Stimulated activated CD4-positive, alpha-beta T cell treated with anti-CD3 and anti-CD28 coated beads, Interleukin-1b, Interleukin-23, amount 100 ng/mL, for 24 hours (primary cell): ENCODE measurements around the gene BPIFB2.
"Not testable (repeated sequence)": the region's sequence is repeated elsewhere in the genome, so short reads cannot be mapped to it uniquely, and the experiment has no call there.

Experiments used
- DNase-seq, 4 experiments: peaks; one replicate each; pipeline ENCODE4 v3.0.0-alpha.2; 2020; ENCODE audit warnings: low read depth in 4 of 4, low spot score in 1 of 4

Gene BPIFB2

GRCh38 chr20:33034901-33035492 is 27.5 kb downstream of the BPIFB2 start:
- no peak for DNase-seq

- no peak for DNase-seq
Measured at GRCh38 chr20:33037456-33037855, 30.0 kb downstream of the BPIFB2 start.

DNA sequence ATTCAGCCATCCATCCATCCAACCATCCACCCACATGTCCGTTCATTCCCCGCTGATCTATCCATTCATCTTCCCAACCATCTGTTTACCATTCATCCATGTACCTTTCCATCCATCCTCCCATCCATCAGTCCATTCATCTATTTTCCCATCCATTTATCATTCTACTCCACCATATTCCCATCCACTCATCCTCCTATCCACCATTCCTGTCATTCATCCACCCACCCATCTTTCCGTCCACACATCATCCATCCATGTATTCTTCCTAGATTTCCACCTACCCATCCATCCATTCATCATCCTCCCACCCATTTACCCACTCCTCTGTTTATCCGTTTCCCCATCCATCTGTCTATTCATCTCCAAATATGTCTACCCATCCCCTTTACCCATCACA is 30.7 kb downstream of the BPIFB2 start:
- DNase-seq, result no peak

GRCh38 chr20:33042430-33042829 is 34.9 kb downstream of the BPIFB2 start:
- DNase-seq, result no peak

GRCh38 chr20:33042983-33043730 is 35.7 kb downstream of the BPIFB2 start:
- no peak for DNase-seq

DNA sequence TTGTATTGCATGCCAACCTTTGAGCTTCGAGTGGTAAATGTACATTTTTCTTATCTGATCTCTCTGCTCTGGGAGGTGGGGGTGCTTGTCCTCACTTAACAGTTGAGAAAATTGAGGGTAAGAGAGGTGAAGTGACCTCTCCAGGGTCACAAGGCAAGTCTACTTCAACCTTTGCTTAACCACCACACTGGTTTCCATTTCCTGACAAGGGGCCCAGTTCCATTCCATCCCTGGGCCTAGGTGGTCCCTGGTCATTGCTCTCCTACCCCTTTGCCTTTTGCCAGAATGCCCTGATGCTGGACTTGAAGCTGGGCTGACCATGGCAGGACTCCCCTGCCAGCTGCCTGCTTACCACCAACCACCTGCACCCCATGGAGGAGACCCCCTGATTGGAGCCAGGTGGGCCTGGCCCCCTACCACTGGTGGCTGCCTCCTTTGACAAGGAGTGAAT is 36.3 kb downstream of the BPIFB2 start:
- DNase-seq, result no peak

DNA sequence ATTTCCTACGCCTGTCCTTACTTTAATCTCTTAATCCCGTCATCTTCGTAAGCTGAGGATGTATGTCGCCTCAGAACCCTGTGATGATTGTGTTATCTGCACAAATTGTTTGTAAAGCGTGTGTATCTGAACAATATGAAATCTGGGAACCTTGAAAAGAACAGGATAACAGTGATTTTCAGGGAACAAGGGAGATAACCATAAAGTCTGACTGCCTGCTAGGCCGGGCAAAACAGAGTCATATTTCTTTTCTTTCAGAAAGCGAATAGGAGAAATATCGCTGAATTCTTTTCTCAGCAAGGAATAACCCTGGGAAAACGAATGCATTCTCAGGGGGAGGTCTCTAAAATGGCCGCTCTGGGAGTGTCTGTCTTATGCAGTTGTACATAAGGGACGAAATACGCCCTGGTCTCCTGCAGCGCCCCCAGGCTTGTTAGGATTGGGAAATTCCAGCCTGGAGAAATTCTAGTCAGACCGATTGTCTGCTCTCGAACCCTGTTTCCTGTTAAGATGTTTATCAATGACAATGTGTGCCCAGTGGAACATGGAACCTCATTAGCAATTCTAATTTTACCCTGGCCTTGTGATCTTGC is 37.7 kb downstream of the BPIFB2 start:
- not testable (repeated sequence) for DNase-seq

DNA sequence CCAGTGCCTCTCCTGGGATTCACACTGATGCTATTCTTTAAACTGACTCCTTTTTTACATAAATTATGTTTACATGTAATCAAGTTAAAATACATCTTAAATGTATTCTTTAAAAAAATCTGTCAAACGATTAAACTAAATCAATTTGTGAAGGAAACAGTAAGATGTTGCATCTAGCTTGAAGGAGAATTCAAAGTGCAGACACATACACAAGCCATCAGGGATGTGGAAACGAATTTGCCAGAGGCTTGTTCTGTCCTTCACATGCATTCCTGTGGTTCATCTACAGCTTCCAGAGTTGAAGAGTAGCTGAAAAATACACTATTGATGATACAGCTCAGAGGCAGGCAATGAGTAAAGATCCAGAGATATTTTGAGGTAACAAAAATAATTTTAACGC is 38.9 kb downstream of the BPIFB2 start:
- no peak for DNase-seq

GRCh38 chr20:33051333-33051732 is 43.8 kb downstream of the BPIFB2 start:
- no peak for DNase-seq

- no peak for DNase-seq
Measured at GRCh38 chr20:33053291-33054106, 46.0 kb downstream of the BPIFB2 start, which contains the start of gene BPIFB3. BPIFB3 (plus strand) TSS chr20:33053903; CDS start chr20:33055436, 1,533 bp downstream.

GRCh38 chr20:33054381-33054780 is 46.9 kb downstream of the BPIFB2 start:
- DNase-seq, result no peak

GRCh38 chr20:33054791-33055190 is 47.3 kb downstream of the BPIFB2 start:
- DNase-seq, result no peak

DNA sequence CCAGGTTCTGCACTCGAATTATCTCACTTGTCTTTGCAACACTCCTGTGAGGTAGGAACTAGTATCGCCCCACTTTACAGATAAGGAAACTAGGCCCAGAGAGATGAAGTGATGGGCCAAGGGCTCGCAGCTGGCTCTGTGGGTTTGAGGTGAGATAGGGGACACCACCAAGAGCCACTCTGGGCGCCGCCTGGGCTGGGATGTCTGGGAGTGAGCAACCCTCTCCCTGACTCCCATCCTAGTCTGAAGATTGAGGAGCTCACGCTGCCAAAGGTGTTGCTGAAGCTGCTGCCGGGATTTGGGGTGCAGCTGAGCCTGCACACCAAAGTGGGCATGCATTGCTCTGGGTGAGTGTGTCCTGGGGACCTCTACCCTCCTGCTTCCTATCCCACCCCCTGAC is 51.6 kb downstream of the BPIFB2 start:
- DNase-seq, result no peak

DNA sequence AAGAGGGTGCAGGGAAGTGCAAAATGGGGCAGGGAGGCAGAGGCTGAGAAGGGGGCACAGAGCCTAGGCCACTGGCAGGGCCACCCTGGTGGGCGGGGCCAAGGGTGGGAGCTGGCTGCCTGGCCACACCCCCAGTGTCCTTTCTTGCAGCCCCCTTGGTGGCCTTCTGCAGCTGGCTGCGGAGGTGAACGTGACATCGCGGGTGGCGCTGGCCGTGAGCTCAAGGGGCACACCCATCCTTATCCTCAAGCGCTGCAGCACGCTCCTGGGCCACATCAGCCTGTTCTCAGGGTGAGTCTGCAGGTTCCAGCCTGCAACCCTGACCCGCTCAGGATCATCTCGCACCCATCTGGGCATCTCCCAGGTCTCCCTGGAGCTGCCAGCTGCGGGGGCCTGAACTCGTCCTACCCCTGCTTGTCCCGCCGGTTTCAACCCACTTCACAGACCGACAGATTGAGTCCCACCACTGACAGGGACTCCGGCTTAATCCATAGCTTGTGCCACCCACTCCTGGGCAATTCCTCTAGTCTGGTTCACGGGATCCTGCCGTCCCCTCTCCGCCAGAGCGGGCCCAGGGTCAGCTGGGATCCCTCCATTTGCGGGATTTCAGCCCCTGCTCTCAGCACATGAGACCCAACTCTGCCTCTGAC is 52.4 kb downstream of the BPIFB2 start:
- DNase-seq, result no peak

GRCh38 chr20:33061658-33062028 is 54.1 kb downstream of the BPIFB2 start:
- no peak for DNase-seq

DNA sequence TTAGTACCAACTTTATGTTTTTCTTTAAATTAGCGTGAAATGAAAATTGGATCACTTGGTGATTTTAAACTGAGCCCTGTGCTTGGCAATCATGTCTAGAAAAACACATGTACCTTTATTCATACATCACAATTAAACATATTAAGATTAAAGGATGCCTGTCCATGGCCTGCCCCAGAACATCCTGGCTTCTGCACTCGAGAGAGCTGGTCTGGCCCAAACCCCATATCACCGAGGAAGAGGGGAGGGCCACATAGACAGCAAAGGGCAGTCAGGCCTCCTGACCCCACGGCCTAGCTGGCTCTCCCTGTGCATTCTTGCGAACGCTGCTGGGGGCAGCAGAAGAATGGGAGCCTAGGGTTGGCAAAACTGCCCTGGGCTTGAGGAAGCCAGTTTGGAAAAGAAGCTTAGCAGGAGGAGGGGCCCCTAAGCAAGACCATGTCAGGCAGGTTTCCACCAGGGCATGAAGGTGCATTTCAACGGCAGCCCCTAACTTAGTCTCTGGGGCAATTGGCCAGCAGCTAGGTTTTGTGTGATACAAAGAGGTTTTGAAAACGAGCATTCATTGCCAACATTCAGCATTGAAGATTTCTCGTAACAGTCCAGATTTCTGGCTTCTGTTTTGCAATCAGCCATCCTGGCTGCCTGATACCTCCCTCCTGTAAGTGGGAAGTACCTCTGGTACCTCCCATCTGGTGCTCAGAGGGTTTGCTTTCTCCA is 54.8 kb downstream of the BPIFB2 start:
- DNase-seq, result no peak

DNA sequence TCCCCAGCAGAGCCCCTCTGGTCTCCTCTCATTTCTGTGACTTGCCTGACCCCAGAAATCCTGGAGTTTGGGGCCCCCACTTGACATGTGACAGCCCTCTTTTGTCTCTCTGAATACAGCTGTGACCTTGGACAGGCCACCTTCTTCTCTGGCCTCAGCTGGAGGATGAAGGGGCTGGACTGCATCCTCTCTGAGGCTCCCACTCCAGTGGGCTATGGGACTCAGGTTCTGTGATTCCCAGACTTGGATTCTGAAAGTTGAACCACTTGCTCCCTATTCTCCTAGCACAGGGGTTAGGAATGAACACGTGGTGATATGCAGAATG is 55.3 kb downstream of the BPIFB2 start:
- no peak for DNase-seq

GRCh38 chr20:33063271-33063670 is 55.8 kb downstream of the BPIFB2 start:
- no peak for DNase-seq

GRCh38 chr20:33064572-33065287 is 57.2 kb downstream of the BPIFB2 start:
- DNase-seq, result no peak

DNA sequence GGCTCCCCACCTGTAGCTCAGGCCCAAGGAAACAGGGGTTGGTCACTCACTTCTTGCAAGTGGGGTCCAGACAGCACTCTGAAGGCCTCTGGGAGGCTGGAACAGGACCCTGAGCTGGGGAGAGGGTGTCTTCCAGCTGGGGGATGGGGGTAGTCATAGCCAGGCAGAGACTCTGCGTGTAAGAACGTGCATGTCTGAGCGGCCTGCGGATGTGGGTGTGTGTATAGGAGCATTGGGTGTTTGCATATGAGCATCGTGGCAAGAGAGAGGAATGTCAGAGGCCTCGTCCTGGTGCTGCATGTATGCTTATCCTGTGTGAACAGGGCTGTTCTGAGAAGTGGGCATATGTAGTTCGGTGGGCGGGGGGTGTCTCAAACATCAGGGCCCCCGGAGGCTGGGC is 58.3 kb downstream of the BPIFB2 start:
- DNase-seq, result no peak
